NCI-H2196 treated with DMSO at 0.1 percent for 48 hours (cell line): ENCODE data around the gene COL6A5.
A peak's percentile ranks its signal among the peaks of the same experiment; 100 is the strongest.
"Not testable (repeated sequence)": the region's sequence is repeated elsewhere in the genome, so short reads cannot be mapped to it uniquely, and the experiment has no call there.

Source experiments
- DNase-seq: peaks from one replicate; lab custom pipeline; 2025; ENCODE audit not compliant: unreplicated experiment; lab: John Stamatoyannopoulos, UW

The COL6A5 gene

GRCh38 chr3:130432086-130432485 lies 86.6 kb downstream of the COL6A5 start:
- not testable (repeated sequence) for DNase-seq

- DNase-seq, result no peak
Observed at GRCh38 chr3:130433306-130433705, 87.8 kb downstream of the COL6A5 start.

- no peak for DNase-seq
Observed at GRCh38 chr3:130442284-130442683, 96.8 kb downstream of the COL6A5 start.

- DNase-seq, result not testable (repeated sequence)
Observed at GRCh38 chr3:130446840-130447239, 101.4 kb downstream of the COL6A5 start.

- not testable (repeated sequence) for DNase-seq
Observed at GRCh38 chr3:130448155-130448554, 102.7 kb downstream of the COL6A5 start.

GRCh38 chr3:130456540-130456939 lies 111.1 kb downstream of the COL6A5 start:
- no peak for DNase-seq

GRCh38 chr3:130457671-130458070 lies 112.2 kb downstream of the COL6A5 start:
- no peak for DNase-seq

- DNase-seq, result no peak
Observed at GRCh38 chr3:130459944-130460343, 114.5 kb downstream of the COL6A5 start.

GRCh38 chr3:130462089-130462488 lies 116.6 kb downstream of the COL6A5 start:
- no peak for DNase-seq

GRCh38 chr3:130463221-130463620 lies 117.7 kb downstream of the COL6A5 start:
- no peak for DNase-seq

GRCh38 chr3:130465521-130465920 lies 120.0 kb downstream of the COL6A5 start:
- DNase-seq, result no peak

GRCh38 chr3:130468311-130468710 lies 122.8 kb downstream of the COL6A5 start:
- DNase-seq, result no peak

GRCh38 chr3:130470126-130470525 lies 124.7 kb downstream of the COL6A5 start:
- no peak for DNase-seq

- DNase-seq, result no peak
Observed at GRCh38 chr3:130473416-130473815, 127.9 kb downstream of the COL6A5 start.

GRCh38 chr3:130480736-130481135 lies 135.3 kb downstream of the COL6A5 start:
- peak; percentile 11 for DNase-seq

- DNase-seq, result no peak
Observed at GRCh38 chr3:130488288-130488687, 142.8 kb downstream of the COL6A5 start.

GRCh38 chr3:130488769-130489450 lies 143.4 kb downstream of the COL6A5 start:
- DNase-seq, result no peak

GRCh38 chr3:130490241-130490640 lies 144.8 kb downstream of the COL6A5 start:
- no peak for DNase-seq

GRCh38 chr3:130491431-130491830 lies 146.0 kb downstream of the COL6A5 start:
- DNase-seq, result no peak

- no peak for DNase-seq
Observed at GRCh38 chr3:130504701-130505100, 159.2 kb downstream of the COL6A5 start.

GRCh38 chr3:130506031-130506430 lies 160.6 kb downstream of the COL6A5 start:
- no peak for DNase-seq

GRCh38 chr3:130507746-130508145 lies 162.3 kb downstream of the COL6A5 start:
- DNase-seq, result no peak

GRCh38 chr3:130509008-130509407 lies 163.5 kb downstream of the COL6A5 start:
- no peak for DNase-seq
